G401 (cell line): ENCODE results near the gene NUCB2. TPM values are rescaled to one million over a fixed set of nuclear protein-coding genes. Genes with fewer than 3 reads are reported as not detected.
A peak's percentile ranks its signal among the peaks of the same experiment; 100 is the strongest.

ENCODE experiments used
- DNase-seq: peaks from one replicate; pipeline ENCODE4 v3.0.0-alpha.2; 2015; ENCODE audit warnings: low spot score
- in situ Hi-C: cut with HindIII; loops from 2 replicates; pipeline ENCODE4 v1.10.0; 2016; ENCODE audit warnings: low sequenced_read_pairs, mixed read lengths
- total RNA-seq: library from RNA; depleted of rRNA; stranded (reverse); fragments of >200 nt; shearing (Covaris generic); gene quantifications from 2 replicates; pipeline ENCODE4 v1.2.3, GENCODE V29; 2014

NUCB2 gene
- total RNA-seq, 1 experiment from 2014 or later: 5.6 TPM

DNA sequence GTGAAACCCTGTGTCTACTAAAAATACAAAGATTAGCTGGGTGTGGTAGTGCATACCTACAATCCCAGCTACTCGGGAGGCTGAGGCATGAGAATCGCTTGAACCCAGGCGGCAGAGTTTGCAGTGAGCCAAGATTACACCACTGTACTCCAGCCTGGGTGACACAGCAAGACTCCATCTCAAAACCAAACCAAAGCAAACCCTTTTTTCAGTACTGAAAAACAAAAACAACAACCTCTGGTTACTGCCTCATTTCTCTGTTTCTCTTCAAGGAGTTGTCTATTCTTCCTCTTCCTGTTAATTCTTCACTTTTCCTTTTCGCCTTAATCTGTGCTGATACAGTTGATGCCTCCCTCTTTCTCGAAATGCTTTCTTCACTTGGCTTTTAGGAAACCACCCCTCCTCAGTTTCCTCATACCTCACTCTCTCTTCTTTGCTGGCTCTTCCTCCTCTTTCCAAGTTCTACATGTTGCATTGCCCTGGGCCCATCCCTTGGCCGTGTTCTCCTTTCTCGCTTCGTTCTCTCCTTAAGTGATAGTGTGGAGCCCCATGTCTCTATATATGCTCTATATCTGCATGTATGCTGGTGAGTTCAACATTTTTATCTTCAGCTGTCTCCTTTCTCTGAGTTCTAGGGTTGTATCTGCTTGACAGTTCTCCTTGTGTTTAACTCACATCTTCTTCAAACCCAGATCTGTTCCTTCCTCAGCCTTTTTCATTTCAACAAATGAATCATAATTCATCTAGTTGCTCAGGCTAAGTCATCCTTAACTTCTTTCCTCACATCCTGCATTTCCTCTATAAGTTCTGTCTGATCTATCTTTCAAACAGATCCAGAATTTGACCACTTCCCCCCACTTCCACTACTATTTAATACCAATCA is 37.1 kb downstream of the NUCB2 start:
- DNase-seq: no peak
- in situ Hi-C loops: no loop called here

DNA sequence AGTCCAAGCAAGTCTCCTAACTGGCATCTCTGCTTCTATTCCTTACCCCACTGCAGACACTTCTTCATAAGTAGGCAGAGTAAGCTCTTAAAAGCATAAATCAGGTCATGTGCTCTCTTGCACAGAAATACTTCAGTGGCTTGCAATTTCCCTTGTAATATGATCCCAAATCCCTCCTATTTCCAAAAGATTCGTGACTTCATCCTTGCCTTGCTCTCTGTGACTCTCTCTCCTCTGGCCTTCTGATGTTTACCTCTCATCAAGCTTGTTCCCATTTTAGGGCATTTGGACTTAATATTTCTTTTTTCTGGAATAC is 37.7 kb downstream of the NUCB2 start:
- no peak for DNase-seq
- in situ Hi-C loops: no loop called here

DNA sequence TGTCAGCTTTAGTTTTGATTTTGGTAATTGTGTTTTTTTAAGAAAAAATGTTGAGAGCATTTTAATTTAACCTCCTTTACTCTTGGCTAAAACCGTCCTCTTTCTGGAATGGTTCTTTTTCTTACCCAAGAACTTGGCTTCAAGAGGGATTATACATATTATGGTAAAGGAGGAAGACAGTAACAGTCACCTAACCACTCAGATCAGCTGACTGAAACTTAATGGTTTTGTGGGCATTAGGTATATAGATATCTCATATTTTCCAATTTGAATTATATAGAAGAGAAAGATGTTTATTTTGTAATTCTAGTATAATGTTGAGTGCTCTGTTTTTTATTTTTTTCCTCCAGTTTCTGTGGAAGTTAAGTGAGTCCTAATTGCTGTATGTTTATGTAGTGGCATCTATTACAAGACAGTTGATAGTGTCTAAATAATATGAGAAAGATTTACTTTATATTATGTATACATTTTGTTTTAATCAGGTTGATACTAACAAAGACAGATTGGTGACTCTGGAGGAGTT is 38.4 kb downstream of the NUCB2 start:
- in situ Hi-C loops: no loop called here

DNA sequence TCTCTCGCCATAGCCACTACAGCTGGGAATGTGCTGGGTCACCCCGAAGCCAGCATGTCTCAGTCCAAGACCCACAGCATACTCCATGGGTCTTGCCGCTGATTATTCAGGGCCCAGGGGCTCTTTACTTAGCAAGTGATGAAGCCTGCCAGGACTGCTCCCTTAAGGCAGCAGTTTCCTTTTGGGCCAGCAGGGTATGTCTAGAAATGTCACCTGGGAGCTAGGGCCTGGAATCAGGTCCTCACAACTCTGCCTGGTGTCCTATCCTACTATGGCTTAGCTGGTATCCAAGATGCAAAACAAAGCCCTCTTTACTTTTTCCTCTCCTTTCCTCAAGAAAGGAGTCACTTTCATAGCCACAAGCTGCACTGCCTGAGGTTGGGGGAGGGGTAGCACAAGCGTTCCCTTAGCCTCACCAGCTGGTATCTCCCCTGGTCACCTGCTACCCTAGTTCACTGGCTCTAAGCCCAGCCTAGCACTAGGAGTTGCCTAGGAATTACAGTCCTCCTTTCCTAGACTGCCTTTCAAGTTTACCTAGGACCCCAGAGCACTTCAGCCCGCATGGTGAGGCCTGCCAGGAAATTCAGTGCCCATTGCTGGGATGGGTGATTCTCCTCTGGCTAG is 52.4 kb downstream of the NUCB2 start:
- in situ Hi-C loops: no loop called here
- DNase-seq: peak; percentile 83

More for the DNA sequence above, 38.4 kb downstream of the NUCB2 start:
- DNase-seq: no peak

DNA sequence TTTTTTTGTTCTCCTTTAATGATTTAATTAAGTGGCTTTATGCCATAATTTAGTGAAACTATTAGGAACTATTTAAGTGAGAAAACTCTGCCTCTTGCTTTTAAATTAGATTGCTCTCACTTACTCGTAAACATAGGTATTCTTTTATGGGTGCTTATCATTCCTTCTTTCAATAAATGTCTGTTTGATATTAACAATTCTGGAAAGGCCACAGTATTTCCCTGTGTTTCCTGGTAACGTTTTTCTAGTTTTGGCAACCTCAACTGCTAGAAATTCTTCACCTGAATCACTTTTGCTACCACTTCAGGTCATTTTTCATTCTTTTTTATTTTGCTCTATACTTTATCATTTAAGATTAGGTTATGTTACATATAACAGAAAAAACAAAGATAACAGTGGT is 55.1 kb downstream of the NUCB2 start:
- DNase-seq: no peak
- in situ Hi-C loops: no loop called here

DNA sequence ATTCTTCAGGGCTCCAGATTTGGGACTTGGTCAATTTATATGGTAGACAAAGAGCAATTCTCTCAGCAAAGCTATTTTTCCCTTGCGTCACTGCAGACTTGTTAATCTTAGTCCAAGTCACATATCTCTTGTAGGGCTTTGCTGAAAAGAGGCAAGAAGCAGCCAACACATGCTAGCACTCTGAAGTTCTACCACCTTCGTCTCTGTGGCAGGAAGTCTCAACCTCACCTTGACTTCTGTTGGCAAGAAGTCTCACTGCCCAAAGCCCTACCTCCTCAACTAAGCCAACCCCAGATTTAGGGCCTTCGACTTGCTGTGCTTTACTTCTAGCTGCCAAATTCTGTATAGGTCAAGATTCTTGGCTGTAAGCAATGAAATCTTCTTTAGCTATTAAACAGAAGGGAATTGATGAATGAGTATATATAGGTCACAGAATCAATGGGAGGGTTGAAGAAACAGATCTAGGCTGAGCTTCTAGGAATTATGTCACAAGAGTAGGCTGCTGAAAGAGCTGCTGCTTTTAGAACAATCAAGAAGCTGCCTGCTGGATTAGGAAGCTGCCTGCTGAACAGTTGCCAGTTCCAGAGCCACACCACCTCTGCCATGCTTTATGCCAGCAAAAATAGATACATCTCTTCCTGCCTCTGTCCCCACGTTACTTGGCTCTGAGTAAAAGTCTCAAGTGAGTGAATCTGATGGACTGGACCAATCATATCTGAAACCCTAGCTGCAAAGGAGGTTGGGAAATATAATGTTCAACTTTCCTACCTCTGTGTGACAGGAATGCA is 57.5 kb downstream of the NUCB2 start:
- in situ Hi-C loops: no loop called here
- DNase-seq: no peak

DNA sequence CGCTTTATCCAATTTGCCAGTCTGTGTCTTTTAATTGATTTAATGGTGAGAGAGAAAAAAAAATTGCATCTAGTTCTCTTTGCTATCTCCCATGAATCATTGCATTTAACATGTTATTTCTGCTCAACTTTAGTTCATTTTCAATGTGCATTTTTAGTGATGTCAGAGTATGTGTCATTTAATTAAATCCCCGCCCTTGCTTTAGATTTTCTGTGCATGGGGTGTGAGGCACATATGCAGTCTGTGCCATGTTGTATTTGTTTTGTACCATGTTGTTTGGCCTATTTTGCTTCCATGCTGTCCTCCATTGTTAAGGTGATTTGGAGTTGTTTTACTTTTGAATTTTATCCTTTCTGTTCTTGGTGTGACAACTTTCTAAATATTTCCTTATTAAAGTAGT is 66.7 kb downstream of the NUCB2 start:
- no peak for DNase-seq
- in situ Hi-C loops: no loop called here

DNA sequence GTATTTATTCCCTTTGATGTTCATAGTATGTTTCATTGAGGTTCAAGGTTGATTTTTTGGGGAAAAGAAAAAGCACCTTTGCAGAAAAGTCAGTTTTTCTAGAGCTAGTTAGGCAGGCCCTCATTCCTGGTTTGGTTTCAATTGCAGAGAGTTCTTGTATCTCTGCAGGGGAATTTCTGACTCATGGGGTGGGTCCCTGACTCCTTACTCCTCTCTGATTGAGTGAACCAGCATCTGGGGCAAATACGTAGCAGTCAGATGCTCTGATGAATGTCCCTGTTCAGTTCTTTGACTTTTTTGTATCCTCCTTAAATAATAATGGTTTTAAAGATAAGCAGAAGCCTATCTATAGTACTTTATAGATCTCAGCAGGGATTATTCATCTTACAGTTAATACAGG is 67.4 kb downstream of the NUCB2 start:
- DNase-seq: no peak
- in situ Hi-C loops: no loop called here

DNA sequence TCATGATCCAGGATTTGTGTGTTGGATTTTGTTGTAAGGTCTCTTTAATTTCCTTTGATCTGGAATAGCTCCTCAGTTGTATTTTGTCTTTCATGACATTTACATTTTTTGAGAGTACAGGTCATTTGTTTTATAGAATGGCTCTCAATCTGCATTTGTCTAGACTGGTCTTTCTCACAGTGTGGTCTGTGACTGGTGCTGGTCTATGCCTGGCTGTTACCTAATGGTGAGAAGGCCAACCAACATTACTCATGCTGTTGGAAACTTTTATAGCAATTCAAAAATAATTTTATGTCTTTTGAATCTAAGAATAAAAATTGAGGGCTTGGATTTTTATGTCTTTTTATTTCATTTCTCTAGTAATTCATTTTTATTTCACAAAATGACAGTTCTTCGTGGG is 71.1 kb downstream of the NUCB2 start:
- DNase-seq: no peak
- in situ Hi-C loops: no loop called here

DNA sequence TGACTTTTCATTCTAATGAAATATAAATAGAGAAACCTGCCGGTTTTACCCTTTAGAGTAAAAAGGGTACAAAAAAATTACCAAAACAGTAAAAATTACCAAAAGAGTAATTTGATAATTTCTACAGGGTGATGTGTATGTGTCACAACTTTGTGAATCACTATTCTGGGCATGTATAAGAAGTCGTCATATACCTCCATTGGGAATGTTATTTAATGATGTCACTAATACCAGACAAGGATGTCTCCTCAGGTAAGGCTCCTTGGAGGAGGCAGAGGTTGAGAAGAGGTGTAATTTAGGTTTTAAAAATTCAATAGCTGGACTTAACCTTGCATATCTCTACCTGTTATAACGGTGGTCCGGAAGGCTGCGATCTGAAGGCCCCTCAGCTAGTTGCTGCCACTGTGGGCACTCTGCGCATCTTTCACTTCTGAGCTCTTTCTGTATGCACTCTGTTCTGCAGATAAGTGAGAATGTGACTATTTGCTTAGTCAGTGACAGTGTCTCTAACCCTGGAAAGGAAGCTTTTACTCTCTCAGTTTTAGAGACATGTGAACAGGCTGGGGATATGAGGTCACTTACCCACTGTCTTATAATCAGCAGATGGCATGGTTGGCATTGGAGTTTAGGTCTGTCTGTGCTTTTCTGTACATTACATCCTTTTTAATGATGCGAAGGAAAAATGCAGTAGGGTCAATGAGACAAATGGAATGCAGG is 74.1 kb downstream of the NUCB2 start:
- in situ Hi-C loops: no loop called here

DNA sequence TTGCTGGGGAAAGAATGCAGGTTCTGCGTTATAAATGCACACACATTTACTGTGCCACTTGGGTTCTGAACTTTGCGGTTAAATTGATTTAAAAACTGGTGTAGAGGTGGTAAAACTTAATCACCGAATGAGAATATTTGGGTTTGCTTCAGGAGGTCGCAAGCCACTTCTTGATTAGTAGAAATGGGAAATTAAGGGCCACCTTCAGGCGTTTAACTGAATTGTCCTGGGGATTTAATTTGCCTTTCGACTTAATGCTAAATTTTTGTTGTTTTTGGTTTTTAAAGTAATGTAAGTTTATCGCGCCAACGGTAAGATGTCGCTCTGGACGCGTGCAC is 74.6 kb downstream of the NUCB2 start:
- no peak for DNase-seq
- in situ Hi-C loops: no loop called here

More for the DNA sequence above, 74.1 kb downstream of the NUCB2 start:
- peak; percentile 38 for DNase-seq

DNA sequence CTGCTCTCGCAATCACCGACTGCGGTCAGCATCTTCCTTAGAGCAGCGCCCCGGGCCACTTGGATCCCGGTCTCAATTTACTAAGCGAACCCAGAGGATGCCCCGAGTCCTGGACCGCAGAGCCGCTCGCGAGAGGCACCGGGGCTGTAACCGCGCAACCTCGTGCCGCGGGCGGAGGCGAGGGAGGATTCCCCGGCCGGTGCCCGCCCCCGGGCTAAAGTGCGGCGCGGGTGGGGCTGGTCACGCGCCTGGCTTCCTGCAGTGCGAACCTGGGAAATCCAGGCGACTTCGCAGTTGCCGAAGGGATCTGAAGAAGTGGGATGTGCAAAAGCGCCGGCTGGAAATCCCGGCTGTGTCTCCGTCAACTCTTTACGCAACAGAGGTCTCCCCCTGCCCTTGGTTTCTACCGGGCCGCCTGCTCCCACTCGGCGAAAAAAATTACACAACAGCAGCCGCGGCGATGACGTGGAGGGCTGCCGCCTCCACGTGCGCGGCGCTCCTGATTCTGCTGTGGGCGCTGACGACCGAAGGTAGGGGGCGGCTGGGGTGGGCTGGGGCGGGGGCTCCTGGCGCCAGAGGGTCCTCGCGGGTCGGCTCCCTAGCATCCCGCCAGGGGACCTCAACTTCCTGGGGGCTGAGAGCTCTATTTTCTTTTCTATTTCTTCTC is 75.1 kb downstream of the NUCB2 start, which contains the start of gene NCR3LG1:
TSS of gene NCR3LG1 (plus strand) at position 291 of the 667 bp plus-strand sequence. CDS start at position 461, 170 bp downstream.
- in situ Hi-C loops: no loop called here
- peak; percentile 71 for DNase-seq

DNA sequence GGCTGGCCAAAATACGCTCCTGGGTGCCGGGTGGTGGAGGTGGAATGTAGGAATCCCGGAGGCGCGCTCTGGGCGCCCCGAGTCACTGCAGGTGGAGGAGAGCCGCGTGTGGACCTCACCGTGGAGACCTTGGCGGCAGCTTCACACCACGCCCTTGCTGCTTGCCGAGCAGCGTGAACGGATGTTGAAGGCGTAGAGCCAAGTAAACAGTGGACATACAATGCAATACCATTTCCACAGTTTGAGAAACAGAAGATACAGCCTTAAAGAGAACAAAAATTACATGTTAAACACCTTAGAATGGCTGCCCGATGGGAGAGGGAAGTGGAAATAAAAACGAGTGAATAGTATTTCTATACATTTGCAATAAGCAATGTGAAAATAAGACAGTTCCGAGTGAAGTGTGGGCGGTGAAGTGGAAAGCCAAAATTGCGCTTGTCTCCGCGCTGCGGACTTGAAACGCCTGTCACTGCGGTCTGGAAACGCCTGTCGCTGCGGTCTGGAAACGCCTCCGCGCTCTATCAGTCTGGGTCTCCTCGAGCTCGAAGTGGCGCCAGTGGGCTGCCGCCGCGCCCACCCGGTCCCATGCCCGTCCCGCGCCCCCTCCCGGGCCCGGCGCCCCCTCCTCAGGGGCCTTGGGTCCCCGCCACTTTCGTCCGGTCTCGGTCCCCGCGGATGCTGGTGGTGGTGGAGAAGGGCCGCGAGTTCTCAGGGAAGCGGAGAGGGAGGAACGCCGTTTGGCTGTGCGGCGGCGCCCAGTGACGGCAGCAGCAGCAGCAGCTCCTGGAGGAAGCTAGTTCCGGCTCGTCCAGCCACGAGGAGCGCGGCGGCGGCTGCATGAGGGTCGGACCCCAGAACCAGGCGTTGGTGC is 76.6 kb downstream of the NUCB2 start:
- DNase-seq: peak; percentile 86
- in situ Hi-C loops: no loop called here

DNA sequence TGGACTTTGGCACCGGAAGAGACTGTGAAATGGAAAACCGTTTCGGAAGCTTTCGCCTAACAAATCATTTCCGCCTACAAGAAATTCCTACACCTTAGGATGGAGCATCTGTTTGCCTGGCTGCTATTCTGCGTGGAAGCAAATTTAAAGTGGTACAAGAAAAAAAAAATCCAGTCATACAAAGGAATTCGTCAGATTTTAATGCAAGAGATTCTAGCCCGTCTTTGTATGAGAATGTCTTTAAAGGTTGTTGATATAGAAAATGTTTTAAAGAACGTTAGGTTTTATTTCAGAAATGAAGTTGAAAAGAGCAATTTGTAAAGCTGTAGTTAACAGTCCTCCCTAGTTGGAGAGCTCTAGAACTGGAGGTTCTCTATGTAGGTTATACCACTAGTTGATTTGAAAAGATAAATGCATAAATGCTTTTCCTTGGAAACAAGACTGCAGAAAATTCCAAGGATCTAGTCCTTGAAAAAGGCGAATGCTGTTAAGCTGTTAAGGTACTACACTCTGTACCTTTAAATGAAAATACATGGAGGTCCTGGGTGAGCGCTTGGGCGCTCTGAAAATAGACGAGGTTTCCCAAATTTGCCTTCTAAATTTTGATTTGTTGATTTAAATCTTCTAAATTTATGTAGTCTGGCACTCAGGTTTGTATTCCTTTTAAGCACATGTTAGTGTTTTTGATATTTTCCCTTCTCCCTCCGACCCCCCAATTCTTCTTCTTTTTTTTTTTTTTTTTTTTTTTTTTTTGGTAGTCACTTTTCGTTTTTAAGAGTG is 77.5 kb downstream of the NUCB2 start:
- in situ Hi-C loops: no loop called here
- no peak for DNase-seq

DNA sequence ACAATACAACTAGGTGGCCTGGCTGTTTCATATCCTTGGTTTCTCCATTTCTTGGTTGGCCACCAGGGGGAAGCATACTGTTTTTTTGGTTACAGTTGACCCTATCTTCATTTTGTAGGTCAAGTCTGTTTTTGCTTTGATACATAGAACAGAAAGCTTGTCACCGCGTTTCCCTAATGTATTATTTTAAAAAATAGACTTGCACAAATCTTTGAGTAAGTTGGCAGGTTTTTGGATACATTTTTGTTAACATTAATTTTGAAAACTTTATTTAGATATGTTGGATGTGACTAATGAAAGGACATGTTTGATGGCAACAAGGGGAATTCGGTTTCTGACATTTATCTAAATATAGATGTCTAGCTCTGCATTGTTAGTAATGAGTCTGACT is 78.1 kb downstream of the NUCB2 start:
- DNase-seq: peak; percentile 91
- in situ Hi-C loops: no loop called here

DNA sequence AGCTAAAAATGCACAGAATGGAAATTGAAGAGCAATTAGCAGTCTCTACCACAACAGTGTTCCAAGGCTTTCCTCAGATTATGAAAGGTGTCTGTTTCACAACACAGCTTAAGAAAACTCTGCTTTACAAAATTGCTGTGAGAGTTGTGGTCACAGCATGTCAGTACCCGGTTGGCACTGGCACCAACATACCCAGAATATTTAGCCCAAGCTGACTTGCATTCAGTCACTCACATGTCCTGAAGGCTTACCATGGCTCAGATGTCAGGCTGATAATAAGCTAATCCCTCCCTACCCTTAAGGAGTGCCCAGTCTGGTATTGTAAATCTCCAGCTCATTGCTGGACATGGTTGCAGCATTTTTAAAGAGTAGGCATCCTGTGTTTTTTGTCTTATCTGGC is 90.0 kb downstream of the NUCB2 start:
- no peak for DNase-seq
- in situ Hi-C loops: no loop called here

DNA sequence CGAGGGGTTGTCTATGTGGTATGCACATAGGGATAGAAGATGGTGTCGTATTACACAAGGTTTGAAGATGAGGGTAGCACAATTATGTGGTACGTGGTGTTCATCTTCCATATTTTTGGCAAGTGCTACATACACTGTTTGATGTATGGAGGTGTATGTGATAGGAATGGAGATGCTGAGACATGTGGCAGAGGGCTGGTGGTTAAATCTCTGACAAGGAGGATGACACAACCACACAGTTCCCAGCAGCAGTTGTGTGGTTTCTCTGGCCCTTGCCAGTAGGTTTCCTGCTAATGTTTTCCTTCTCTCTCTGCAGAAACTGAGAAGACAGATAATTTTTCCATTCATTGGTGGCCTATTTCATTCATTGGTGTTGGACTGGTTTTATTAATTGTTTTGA is 92.0 kb downstream of the NUCB2 start:
- in situ Hi-C loops: no loop called here
- DNase-seq: no peak
